ENCODE data around the gene NTMT1. TPM values are rescaled to one million over a fixed set of nuclear protein-coding genes. Genes with fewer than 3 reads are reported as not detected.

The NTMT1 gene
- total RNA-seq, 4 donors from 2014 or later = 19.6 to 28.4 (median 22.6) TPM

GRCh38 chr9:129644365-129644764 lies 18.4 kb downstream of the NTMT1 start:
- 59 to 66% methylated on average over 11 of the region's 11 CpGs for WGBS, 2 donors
- H3K27ac ChIP-seq = no peak overlapping the region
- peaks cover 17 to 19% of the 10 kb centered on the region in 2 donors for H3K4me1 ChIP-seq
- no peaks in the 10 kb centered on the region for H3K9me3 ChIP-seq
- no peaks in the 10 kb centered on the region for H3K36me3 ChIP-seq
- intact Hi-C loops (cut with DNase I) = loop anchor here (10.0 kb wide), 1 partner anchor 90 kb away; no protein-coding TSS in a partner anchor
- no peaks in the 10 kb centered on the region for H3K27me3 ChIP-seq
- no peak for DNase-seq
- H3K4me3 ChIP-seq (replicated peaks in 1 of 3) = no peak overlapping the region
- TF ChIP-seq CTCF (IDR thresholded peaks at IDR 0.05) (no peak), POLR2A (IDR thresholded peaks at IDR 0.05) (no peak)

- 70 to 74% methylated on average over 11 to 17 of the region's 17 CpGs for WGBS, 2 donors
- Histone ChIP-seq H3K27ac (no peak overlapping the region), H3K4me3 (replicated peaks in 1 of 3) (no peak overlapping the region), H3K27me3 (no peaks in the 10 kb centered on the region), H3K4me1 (peaks cover 15 to 16% of the 10 kb centered on the region in 2 donors), H3K9me3 (no peaks in the 10 kb centered on the region), H3K36me3 (no peaks in the 10 kb centered on the region)
- DNase-seq = no peak
- no peak for TF ChIP-seq CTCF (IDR thresholded peaks at IDR 0.05)
- no peak for TF ChIP-seq POLR2A (IDR thresholded peaks at IDR 0.05)
- intact Hi-C loops (cut with DNase I) = loop anchor here (5.0 to 10.0 kb wide), 2 partner anchors 90 to 142 kb away; no protein-coding TSS in a partner anchor
Observed at GRCh38 chr9:129644902-129645301, 18.9 kb downstream of the NTMT1 start.

DNA sequence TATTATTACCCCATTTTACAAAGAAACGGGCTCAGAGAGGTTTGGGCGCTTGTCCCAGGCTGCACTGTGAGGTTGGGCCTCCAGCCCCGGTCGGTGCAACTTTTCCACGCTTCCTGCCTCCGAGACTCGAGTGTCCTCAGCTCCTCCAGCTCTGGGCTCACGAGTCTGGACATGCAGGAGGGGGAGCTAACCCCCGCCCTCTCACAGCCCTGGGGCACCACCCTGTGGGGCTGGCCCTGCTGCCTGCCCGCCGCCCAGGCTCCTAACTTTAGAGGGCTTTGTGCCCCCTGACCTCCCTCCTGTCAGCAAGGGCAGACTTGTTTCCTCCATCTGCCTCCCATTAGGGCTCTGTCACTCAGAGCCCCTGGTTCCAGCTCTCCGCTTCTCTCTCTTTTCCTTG lies 20.3 kb downstream of the NTMT1 start:
- no peak overlapping the region for H3K4me3 ChIP-seq (replicated peaks in 1 of 3)
- intact Hi-C loops (cut with DNase I) = loop anchor here (5.0 to 10.0 kb wide), 2 partner anchors 89 to 141 kb away; no protein-coding TSS in a partner anchor
- H3K9me3 ChIP-seq = no peaks in the 10 kb centered on the region
- no peak overlapping the region for H3K27ac ChIP-seq
- H3K36me3 ChIP-seq = no peaks in the 10 kb centered on the region
- H3K4me1 ChIP-seq = peaks cover 2 to 3% of the 10 kb centered on the region in 2 donors
- WGBS, 2 donors = 67 to 72% methylated on average over 10 to 12 of the region's 12 CpGs
- TF ChIP-seq POLR2A (IDR thresholded peaks at IDR 0.05) = no peak
- TF ChIP-seq CTCF (IDR thresholded peaks at IDR 0.05) = no peak
- no peak for DNase-seq
- no peaks in the 10 kb centered on the region for H3K27me3 ChIP-seq

- Histone ChIP-seq H3K4me3 (replicated peaks in 1 of 3) (no peak overlapping the region), H3K27ac (no peak overlapping the region), H3K36me3 (no peaks in the 10 kb centered on the region), H3K9me3 (no peaks in the 10 kb centered on the region), H3K4me1 (no peaks in the 10 kb centered on the region), H3K27me3 (no peaks in the 10 kb centered on the region)
- intact Hi-C loops (cut with DNase I) = loop anchor here (5.0 to 10.0 kb wide), 2 partner anchors 88 to 141 kb away; no protein-coding TSS in a partner anchor
- WGBS, 2 donors = 93 to 95% methylated on average over 7 of the region's 7 CpGs
- DNase-seq = no peak
- TF ChIP-seq POLR2A (IDR thresholded peaks at IDR 0.05) (no peak), CTCF (IDR thresholded peaks at IDR 0.05) (no peak)
Observed at GRCh38 chr9:129646654-129647053, 20.7 kb downstream of the NTMT1 start.

DNA sequence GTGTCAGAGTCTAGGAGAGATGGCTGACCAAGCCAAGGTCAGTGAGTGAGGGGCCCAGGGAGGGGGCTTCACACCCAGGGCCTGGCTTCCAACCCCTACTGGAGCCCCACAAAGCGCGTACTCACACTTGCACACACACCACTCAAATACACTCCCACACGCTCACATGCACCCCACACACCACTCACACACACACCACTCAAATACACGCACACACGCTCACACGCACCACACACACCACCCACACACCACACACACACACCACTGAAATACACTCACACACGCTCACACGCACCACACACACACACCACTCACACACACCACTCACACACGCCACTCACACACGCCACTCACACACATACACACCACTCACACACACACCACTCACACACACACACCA lies 21.7 kb downstream of the NTMT1 start:
- Histone ChIP-seq H3K27me3 (no peaks in the 10 kb centered on the region), H3K4me3 (replicated peaks in 1 of 3) (no peak overlapping the region), H3K36me3 (no peaks in the 10 kb centered on the region), H3K27ac (no peak overlapping the region), H3K4me1 (no peaks in the 10 kb centered on the region), H3K9me3 (no peaks in the 10 kb centered on the region)
- no peak for DNase-seq
- TF ChIP-seq POLR2A (IDR thresholded peaks at IDR 0.05) (no peak), CTCF (IDR thresholded peaks at IDR 0.05) (no peak)
- intact Hi-C loops (cut with DNase I) = loop anchor here (5.0 to 10.0 kb wide), 2 partner anchors 87 to 140 kb away; no protein-coding TSS in a partner anchor
- WGBS, 2 donors = 86 to 88% methylated on average over 10 of the region's 10 CpGs

All from thyroid gland (tissue), 4 donors.